Esophagus muscularis mucosa (tissue), 3 donors: Measurements from ENCODE around the gene NUDT16L1.

Source experiments
- CTCF ChIP-seq, 3 experiments: fragments of 200-600 bp in 2 of 3; fragments of 450-650 bp in 1 of 3; sonication (generic) in 2 of 3; IDR thresholded peaks; one replicate each; pipeline ENCODE4 v1.5.1; 2017 to 2019; ENCODE audit warnings: antibody characterized with exemption in 3 of 3, mild to moderate bottlenecking in 2 of 3, moderate library complexity in 1 of 3
- POLR2A ChIP-seq: fragments of 450-650 bp; IDR thresholded peaks from one replicate; pipeline ENCODE4 v1.6.1; 2017; ENCODE audit warnings: antibody characterized with exemption, moderate library complexity, mild to moderate bottlenecking, low read depth

DNA sequence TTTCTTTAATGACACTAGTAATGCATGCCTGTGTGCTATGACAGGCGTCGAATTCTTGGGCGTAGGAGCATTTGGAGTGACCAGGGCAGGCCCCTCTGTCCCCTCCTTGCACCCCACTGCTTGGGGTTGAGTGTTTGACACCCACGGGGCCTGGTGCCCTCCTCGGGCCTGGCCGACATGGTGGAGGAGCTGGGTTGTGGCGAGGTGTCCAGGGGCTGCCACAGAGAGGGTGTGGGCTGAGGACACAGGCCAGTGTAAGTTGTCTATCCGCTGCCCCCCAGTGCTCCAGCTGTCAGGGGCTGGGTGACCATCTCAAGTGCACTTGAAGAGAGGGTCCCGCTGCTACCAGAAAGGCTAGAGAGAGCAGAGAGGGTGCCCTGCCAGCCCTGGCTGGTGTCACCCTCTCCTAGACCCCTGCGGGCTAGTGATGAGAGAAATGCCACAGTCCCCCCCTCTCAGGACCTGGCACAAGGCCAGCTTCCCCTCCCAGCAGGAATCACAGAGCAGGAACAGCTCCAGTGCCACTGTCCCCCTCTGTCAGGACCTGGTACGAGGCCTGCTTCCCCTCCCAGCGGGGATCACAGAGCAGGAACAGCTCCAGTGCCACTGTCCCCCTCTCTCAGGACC lies 38.3 kb upstream of the NUDT16L1 start:
- no peak for TF ChIP-seq POLR2A
- TF ChIP-seq CTCF (IDR thresholded peaks at IDR 0.05) = no peak
